NT2/D1 (cell line): ENCODE results near the gene SUCLG2.

Experiments used
- SUZ12 ChIP-seq: IDR thresholded peaks from 2 replicates; pipeline ENCODE4 v1.6.1; 2011; ENCODE audit not compliant: insufficient read length, insufficient read depth; ENCODE audit errors: extremely low read depth
- YY1 ChIP-seq: IDR thresholded peaks from 2 replicates; pipeline ENCODE4 v1.6.1; 2011; ENCODE audit not compliant: insufficient read length, insufficient read depth
- ZNF274 ChIP-seq: IDR thresholded peaks from 2 replicates; pipeline ENCODE4 v1.6.1; 2011; ENCODE audit warnings: mild to moderate bottlenecking, low read depth, low read length

DNA sequence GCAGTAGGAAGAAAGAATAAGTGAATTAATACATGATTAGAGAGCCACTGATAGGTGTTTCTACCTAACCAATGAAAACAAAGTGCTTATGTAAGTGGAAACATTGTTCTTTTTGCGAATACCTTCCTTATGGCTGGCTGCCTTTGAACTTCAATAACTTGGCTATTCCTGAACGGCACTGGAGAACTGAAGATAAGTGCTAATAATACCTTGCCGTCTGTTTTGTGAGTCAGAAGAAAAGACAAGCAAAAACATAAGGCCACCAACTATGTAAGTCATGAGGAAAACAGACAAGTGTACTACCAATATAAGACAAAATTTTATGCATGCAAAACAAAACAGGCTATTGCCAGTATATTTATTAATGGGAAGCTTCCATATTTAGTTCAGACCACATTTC lies 160.6 kb downstream of the SUCLG2 start:
- TF ChIP-seq SUZ12 = no peak
- no peak for TF ChIP-seq ZNF274
- TF ChIP-seq YY1 = no peak
